ENCODE data around the gene ARHGEF12.

DNA sequence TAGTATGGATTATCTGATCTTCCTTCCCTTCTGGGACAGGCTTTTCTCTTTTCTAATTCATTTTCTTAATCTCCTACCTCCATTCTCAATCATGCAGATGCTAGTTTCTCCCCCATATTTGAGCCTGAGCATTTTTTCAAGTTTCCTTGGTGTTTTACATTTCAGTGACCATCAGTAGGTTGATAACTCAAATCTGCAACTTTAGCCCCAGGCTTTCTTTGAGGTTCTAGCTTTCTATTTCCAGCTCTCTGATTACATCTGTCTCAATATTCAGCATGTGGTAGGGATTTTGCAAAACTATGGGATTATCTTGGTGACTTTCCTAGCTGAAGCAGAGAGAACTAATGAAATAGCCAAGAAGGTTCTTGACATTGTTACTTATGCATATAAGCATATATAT, 67.8 kb downstream of the ARHGEF12 start:
- TF ChIP-seq, protein P1, sequence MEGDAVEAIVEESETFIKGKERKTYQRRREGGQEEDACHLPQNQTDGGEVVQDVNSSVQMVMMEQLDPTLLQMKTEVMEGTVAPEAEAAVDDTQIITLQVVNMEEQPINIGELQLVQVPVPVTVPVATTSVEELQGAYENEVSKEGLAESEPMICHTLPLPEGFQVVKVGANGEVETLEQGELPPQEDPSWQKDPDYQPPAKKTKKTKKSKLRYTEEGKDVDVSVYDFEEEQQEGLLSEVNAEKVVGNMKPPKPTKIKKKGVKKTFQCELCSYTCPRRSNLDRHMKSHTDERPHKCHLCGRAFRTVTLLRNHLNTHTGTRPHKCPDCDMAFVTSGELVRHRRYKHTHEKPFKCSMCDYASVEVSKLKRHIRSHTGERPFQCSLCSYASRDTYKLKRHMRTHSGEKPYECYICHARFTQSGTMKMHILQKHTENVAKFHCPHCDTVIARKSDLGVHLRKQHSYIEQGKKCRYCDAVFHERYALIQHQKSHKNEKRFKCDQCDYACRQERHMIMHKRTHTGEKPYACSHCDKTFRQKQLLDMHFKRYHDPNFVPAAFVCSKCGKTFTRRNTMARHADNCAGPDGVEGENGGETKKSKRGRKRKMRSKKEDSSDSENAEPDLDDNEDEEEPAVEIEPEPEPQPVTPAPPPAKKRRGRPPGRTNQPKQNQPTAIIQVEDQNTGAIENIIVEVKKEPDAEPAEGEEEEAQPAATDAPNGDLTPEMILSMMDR (IDR thresholded peaks at IDR 0.05) = no peak
- TF ChIP-seq POLR2A (IDR thresholded peaks at IDR 0.05) = no peak

Measured in transverse colon (tissue), 3 donors.